Parathyroid adenoma (tissue), 2 donors: ENCODE data around the gene CDH13.

Source experiments
- H2AFZ ChIP-seq: fragments of 300-600 bp; sonication (generic); one replicate; pipeline ENCODE4 v1.7.0; 2017; ENCODE audit warnings: antibody characterized with exemption, mild to moderate bottlenecking
- H3K27ac ChIP-seq: fragments of 300-600 bp; sonication (generic); one replicate; pipeline ENCODE4 v1.7.0; 2017
- H3K27me3 ChIP-seq: fragments of 300-600 bp; sonication (generic); one replicate; pipeline ENCODE4 v1.7.0; 2017; ENCODE audit warnings: low read length; ENCODE audit not compliant: control insufficient read depth, insufficient read depth
- H3K36me3 ChIP-seq: fragments of 300-600 bp; sonication (generic); one replicate; pipeline ENCODE4 v1.7.0; 2017; ENCODE audit warnings: low read length; ENCODE audit not compliant: control insufficient read depth, insufficient read depth
- H3K4me1 ChIP-seq: fragments of 300-600 bp; sonication (generic); one replicate; pipeline ENCODE4 v1.7.0; 2017; ENCODE audit warnings: control low read depth
- H3K4me2 ChIP-seq: fragments of 300-600 bp; sonication (generic); one replicate; pipeline ENCODE4 v1.7.0; 2017; ENCODE audit warnings: low read length
- H3K4me3 ChIP-seq: fragments of 300-600 bp; sonication (generic); one replicate; pipeline ENCODE4 v1.7.0; 2017; ENCODE audit warnings: low read depth, low read length
- H3K79me2 ChIP-seq: fragments of 300-600 bp; sonication (generic); one replicate; pipeline ENCODE4 v1.7.0; 2017; ENCODE audit warnings: control low read depth
- H3K9ac ChIP-seq: fragments of 300-600 bp; sonication (generic); one replicate; pipeline ENCODE4 v1.7.0; 2017; ENCODE audit warnings: mild to moderate bottlenecking
- H3K9me3 ChIP-seq: fragments of 300-600 bp; sonication (generic); one replicate; pipeline ENCODE4 v1.7.0; 2017; ENCODE audit warnings: low read length; ENCODE audit not compliant: control insufficient read depth
- TF ChIP-seq, protein P1 (sequence below): fragments of 300-600 bp; sonication (generic); IDR thresholded peaks from one replicate; pipeline ENCODE4 v1.7.0; 2017; ENCODE audit warnings: antibody characterized with exemption, mild to moderate bottlenecking
- donor health status: primary hyperparathyroidism.

CDH13 gene

DNA sequence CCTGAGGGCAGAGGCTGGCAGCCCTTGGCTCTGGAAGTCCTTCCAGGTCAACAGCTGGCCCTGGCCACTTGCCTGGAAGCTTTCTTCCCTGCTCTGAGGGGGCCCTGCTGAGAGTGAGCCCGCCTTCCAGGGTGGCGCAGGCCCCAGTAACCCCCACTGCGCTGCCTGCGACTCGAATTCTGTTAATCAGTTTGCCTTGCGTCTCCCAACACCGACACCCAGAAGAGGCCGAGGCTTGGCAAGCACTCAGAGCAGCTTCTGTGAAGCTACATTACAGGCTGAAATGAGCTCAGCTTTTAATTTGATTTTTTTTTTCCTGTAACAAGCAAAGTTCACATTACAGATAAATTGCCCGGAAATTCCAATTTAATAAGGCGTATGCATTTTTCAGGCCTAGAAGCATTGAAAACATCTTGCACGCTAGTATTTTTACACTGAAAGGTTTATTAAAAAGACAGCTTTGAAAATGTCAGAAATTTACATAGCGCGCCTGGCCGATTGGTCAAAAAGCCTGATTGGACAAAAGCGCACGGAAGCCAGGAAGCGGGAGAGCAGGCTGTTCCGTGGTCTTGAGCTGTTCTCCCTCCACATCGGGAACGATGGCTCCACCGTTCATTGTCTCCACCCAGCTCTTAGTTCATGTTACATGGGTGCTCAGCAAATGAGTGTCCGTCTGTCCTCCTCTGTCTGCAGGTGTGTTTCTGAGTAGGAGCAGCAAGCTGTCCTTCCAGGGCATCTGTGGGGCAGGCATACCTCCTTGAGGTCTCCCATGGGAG is 1115.5 kb downstream of the CDH13 start:
- Histone ChIP-seq H2AFZ (no peak overlapping the region), H3K4me2 (no peak overlapping the region), H3K36me3 (no peaks in the 10 kb centered on the region), H3K27me3 (no peaks in the 10 kb centered on the region), H3K4me1 (no peaks in the 10 kb centered on the region), H3K9me3 (no peaks in the 10 kb centered on the region), H3K9ac (no peak overlapping the region), H3K27ac (no peak overlapping the region), H3K4me3 (no peak overlapping the region), H3K79me2 (no peaks in the 10 kb centered on the region)
- TF ChIP-seq, protein P1, sequence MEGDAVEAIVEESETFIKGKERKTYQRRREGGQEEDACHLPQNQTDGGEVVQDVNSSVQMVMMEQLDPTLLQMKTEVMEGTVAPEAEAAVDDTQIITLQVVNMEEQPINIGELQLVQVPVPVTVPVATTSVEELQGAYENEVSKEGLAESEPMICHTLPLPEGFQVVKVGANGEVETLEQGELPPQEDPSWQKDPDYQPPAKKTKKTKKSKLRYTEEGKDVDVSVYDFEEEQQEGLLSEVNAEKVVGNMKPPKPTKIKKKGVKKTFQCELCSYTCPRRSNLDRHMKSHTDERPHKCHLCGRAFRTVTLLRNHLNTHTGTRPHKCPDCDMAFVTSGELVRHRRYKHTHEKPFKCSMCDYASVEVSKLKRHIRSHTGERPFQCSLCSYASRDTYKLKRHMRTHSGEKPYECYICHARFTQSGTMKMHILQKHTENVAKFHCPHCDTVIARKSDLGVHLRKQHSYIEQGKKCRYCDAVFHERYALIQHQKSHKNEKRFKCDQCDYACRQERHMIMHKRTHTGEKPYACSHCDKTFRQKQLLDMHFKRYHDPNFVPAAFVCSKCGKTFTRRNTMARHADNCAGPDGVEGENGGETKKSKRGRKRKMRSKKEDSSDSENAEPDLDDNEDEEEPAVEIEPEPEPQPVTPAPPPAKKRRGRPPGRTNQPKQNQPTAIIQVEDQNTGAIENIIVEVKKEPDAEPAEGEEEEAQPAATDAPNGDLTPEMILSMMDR = no peak

- TF ChIP-seq, protein P1 = no peak
- Histone ChIP-seq H3K36me3 (no peaks in the 10 kb centered on the region), H2AFZ (no peak overlapping the region), H3K4me3 (no peak overlapping the region), H3K27ac (no peak overlapping the region), H3K4me1 (no peaks in the 10 kb centered on the region), H3K9me3 (no peaks in the 10 kb centered on the region), H3K9ac (no peak overlapping the region), H3K27me3 (no peaks in the 10 kb centered on the region), H3K79me2 (no peaks in the 10 kb centered on the region), H3K4me2 (no peak overlapping the region)
Measured at GRCh38 chr16:83743241-83743640, 1116.5 kb downstream of the CDH13 start.

DNA sequence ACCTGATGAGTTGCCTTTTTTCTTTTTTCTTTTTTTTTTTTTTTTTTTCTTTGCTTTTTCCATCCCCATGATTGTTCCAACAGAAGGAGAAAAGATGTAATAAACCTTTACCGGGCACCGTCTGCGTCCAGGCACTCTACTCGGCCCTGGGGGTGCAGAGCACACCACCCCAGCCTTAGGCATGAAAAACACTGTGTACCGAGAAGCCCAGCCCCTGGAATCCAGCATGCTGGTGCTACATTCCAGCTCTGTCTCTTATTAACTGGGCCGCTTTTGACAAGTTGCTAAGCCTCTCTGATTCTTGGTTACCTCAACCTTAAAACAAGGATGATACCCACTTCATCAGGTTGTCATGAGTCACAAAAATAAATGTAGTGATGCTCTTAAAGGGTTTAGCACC is 1117.0 kb downstream of the CDH13 start:
- H3K4me2 ChIP-seq = no peak overlapping the region
- no peaks in the 10 kb centered on the region for H3K27me3 ChIP-seq
- TF ChIP-seq, protein P1 = no peak
- no peak overlapping the region for H2AFZ ChIP-seq
- H3K27ac ChIP-seq = no peak overlapping the region
- no peaks in the 10 kb centered on the region for H3K4me1 ChIP-seq
- H3K9ac ChIP-seq = no peak overlapping the region
- H3K36me3 ChIP-seq = no peaks in the 10 kb centered on the region
- no peaks in the 10 kb centered on the region for H3K9me3 ChIP-seq
- H3K79me2 ChIP-seq = no peaks in the 10 kb centered on the region
- H3K4me3 ChIP-seq = no peak overlapping the region

DNA sequence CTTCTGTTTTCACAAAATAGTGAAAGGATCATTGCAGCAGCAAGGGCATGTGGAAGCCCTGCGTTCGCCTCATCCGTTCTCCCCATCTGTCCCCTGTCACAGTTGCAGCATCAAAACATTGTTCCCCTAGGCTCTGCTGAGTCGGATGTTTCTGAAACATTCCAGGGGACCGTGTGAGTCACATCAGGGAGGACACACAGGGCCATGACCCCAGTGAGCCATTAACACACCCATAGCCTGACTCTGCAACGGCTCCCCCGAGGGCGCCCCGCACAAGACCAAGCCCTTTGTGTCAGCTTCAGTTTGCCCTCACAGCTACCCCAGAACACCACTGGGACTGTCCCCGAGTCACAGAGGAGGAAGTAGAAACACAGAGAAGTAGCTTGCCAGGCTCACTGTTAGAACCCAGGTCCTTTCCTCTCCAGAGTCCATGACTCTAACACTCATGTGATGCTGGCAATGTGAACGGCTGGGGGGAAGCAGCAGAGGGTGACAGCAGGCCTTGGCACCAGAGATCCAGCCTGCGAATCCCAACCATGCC is 1117.7 kb downstream of the CDH13 start:
- no peaks in the 10 kb centered on the region for H3K4me1 ChIP-seq
- H3K9me3 ChIP-seq = no peaks in the 10 kb centered on the region
- H3K36me3 ChIP-seq = no peaks in the 10 kb centered on the region
- H3K4me3 ChIP-seq = no peak overlapping the region
- no peaks in the 10 kb centered on the region for H3K27me3 ChIP-seq
- H3K79me2 ChIP-seq = no peaks in the 10 kb centered on the region
- no peak overlapping the region for H3K4me2 ChIP-seq
- H2AFZ ChIP-seq = no peak overlapping the region
- no peak overlapping the region for H3K9ac ChIP-seq
- no peak overlapping the region for H3K27ac ChIP-seq
- TF ChIP-seq, protein P1 = no peak

DNA sequence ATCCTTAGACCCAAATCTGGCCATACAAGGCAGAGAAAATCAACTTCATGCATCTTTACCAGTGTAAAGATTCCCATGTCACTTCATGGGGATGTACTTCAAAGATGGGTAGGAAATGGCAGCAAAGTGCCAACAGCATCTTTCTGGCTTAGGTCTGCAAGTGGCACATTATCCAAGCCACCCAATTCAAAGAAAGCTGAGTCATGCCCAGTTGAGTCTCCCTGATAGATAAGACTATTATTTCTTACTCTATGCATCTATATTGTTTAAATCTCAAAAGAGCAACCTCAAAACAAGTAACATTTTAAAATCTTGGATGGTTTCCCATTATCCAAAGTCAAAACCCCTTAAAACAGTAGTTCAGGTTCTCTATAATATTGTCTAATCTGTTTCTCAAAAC is 1119.8 kb downstream of the CDH13 start:
- TF ChIP-seq, protein P1 = no peak
- no peaks in the 10 kb centered on the region for H3K4me1 ChIP-seq

More for the DNA sequence above, 1119.8 kb downstream of the CDH13 start:
- Histone ChIP-seq H3K9me3 (no peaks in the 10 kb centered on the region), H3K27ac (no peak overlapping the region), H3K4me2 (no peak overlapping the region), H3K79me2 (no peaks in the 10 kb centered on the region), H3K9ac (no peak overlapping the region), H3K36me3 (no peaks in the 10 kb centered on the region), H3K4me3 (no peak overlapping the region), H3K27me3 (no peaks in the 10 kb centered on the region), H2AFZ (no peak overlapping the region)
